GM12865 (cell line): ENCODE data around the gene UBQLN1.

Experiments used
- DNase-seq: peaks from one replicate; pipeline ENCODE4 v3.0.0; 2010; ENCODE audit warnings: low read depth
- H3K4me3 ChIP-seq: 2 replicates; pipeline ENCODE4 v1.5.1; 2011; ENCODE audit warnings: mild to moderate bottlenecking, low read depth, low read length, control low read depth
- CTCF ChIP-seq: IDR thresholded peaks from 2 replicates; pipeline ENCODE4 v1.5.1; 2011; ENCODE audit warnings: low read length, control low read depth, low read depth, inconsistent platforms; ENCODE audit not compliant: insufficient read depth; ENCODE audit errors: missing control alignments

The UBQLN1 gene

GRCh38 chr9:83669067-83669466 is 38.7 kb downstream of the UBQLN1 start:
- no peak for DNase-seq
- no peak overlapping the region for H3K4me3 ChIP-seq
- TF ChIP-seq CTCF, result no peak

GRCh38 chr9:83665580-83666200 is 42.1 kb downstream of the UBQLN1 start:
- TF ChIP-seq CTCF, result no peak

GRCh38 chr9:83662933-83663332 is 44.8 kb downstream of the UBQLN1 start:
- no peak for DNase-seq
- no peak overlapping the region for H3K4me3 ChIP-seq
- no peak for TF ChIP-seq CTCF

More at GRCh38 chr9:83665580-83666200, 42.1 kb downstream of the UBQLN1 start:
- no peak overlapping the region for H3K4me3 ChIP-seq
- peak; percentile 30 for DNase-seq

GRCh38 chr9:83656952-83657351 is 50.8 kb downstream of the UBQLN1 start:
- H3K4me3 ChIP-seq, result no peak overlapping the region
- no peak for TF ChIP-seq CTCF
- peak; percentile 58 for DNase-seq

- TF ChIP-seq CTCF, result no peak
- peak; percentile 53 for DNase-seq
- H3K4me3 ChIP-seq, result no peak overlapping the region
Measured at GRCh38 chr9:83656032-83656680, 51.6 kb downstream of the UBQLN1 start.

GRCh38 chr9:83655433-83655832 is 52.3 kb downstream of the UBQLN1 start:
- H3K4me3 ChIP-seq, result no peak overlapping the region
- TF ChIP-seq CTCF, result no peak
- no peak for DNase-seq

GRCh38 chr9:83652433-83652832 is 55.3 kb downstream of the UBQLN1 start:
- TF ChIP-seq CTCF, result no peak
- H3K4me3 ChIP-seq, result no peak overlapping the region
- no peak for DNase-seq
